PC-3 (cell line): ENCODE results near the gene HDAC8. TPM values are rescaled to one million over a fixed set of nuclear protein-coding genes. Genes with fewer than 3 reads are reported as not detected.

Source experiments
- ATAC-seq: fragments of 200-7000 bp; cut with Tn5 transposase; 2 replicates; pipeline ENCODE4 v1.9.1; 2020; ENCODE audit warnings: mild to moderate bottlenecking, moderate library complexity
- BruUV-seq: library from RNA; stranded (reverse); fragments of 400-500 nt; replicated peaks from 2 replicates; lab custom pipeline; 2021; lab: Mats Ljungman, UMichigan
- CTCF ChIA-PET: fragments of 300-600 bp; sonication (Branson Sonifier 250); formaldehyde crosslinking; loops from one replicate; lab custom pipeline; 2022; ENCODE audit warnings: antibody characterized with exemption; lab: Charles Lee
- POLR2A ChIA-PET: fragments of 300-600 bp; sonication (Branson Sonifier 250); formaldehyde crosslinking; loops from one replicate; lab custom pipeline; 2022; ENCODE audit warnings: antibody characterized with exemption; ENCODE audit not compliant: unreplicated experiment; lab: Charles Lee
- DNase-seq: peaks from one replicate; pipeline ENCODE4 v3.0.0-alpha.2; 2015
- H2AFZ ChIP-seq: fragments of 300-600 bp; sonication (generic); 2 replicates; pipeline ENCODE4 v1.6.0; 2016; ENCODE audit warnings: antibody characterized with exemption, low read length
- H3F3A ChIP-seq: fragments of 300-600 bp; sonication (generic); one replicate; pipeline ENCODE4 v1.6.0; 2017; ENCODE audit warnings: antibody characterized with exemption, low read length, control low read depth, mild to moderate bottlenecking; ENCODE audit not compliant: unreplicated experiment
- H3K27ac ChIP-seq: fragments of 300-600 bp; sonication (generic); 2 replicates; pipeline ENCODE4 v1.5.1; 2016; ENCODE audit warnings: mild to moderate bottlenecking, low read length
- H3K27me3 ChIP-seq: fragments of 300-600 bp; sonication (generic); 2 replicates; pipeline ENCODE4 v1.6.1; 2016; ENCODE audit warnings: low read length, mixed read lengths
- H3K36me3 ChIP-seq: fragments of 300-600 bp; sonication (generic); 2 replicates; pipeline ENCODE4 v1.6.1; 2016; ENCODE audit warnings: low read depth, mixed run types, low read length, mixed read lengths
- H3K4me1 ChIP-seq: fragments of 300-600 bp; sonication (generic); 2 replicates; pipeline ENCODE4 v1.5.1; 2016; ENCODE audit warnings: low read length; ENCODE audit not compliant: insufficient read depth
- H3K4me2 ChIP-seq: fragments of 300-600 bp; sonication (generic); 2 replicates; pipeline ENCODE4 v1.6.0; 2016; ENCODE audit warnings: low read length
- H3K4me3 ChIP-seq: fragments of 300-600 bp; sonication (generic); 2 replicates; pipeline ENCODE4 v1.5.1; 2016; ENCODE audit warnings: mild to moderate bottlenecking, low read length, mixed read lengths
- H3K79me2 ChIP-seq: fragments of 300-600 bp; sonication (generic); 2 replicates; pipeline ENCODE4 v1.6.1; 2017; ENCODE audit warnings: low read length, mixed read lengths
- H3K9ac ChIP-seq: fragments of 300-600 bp; sonication (generic); 2 replicates; pipeline ENCODE4 v1.6.0; 2016; ENCODE audit warnings: mild to moderate bottlenecking, low read length
- H3K9me2 ChIP-seq: fragments of 300-600 bp; sonication (generic); replicated peaks from 2 replicates; pipeline ENCODE4 v1.6.1; 2016; ENCODE audit warnings: mixed run types, low read length, mixed read lengths
- H3K9me3 ChIP-seq: fragments of 300-600 bp; sonication (generic); 2 replicates; pipeline ENCODE4 v1.6.1; 2016; ENCODE audit warnings: low read length, mixed read lengths
- H4K20me1 ChIP-seq: fragments of 300-600 bp; sonication (generic); 2 replicates; pipeline ENCODE4 v1.6.1; 2016; ENCODE audit warnings: low read length, mixed read lengths
- EZH2 ChIP-seq: fragments of 300-600 bp; sonication (generic); IDR thresholded peaks from one replicate; pipeline ENCODE4 v1.6.1; 2017; ENCODE audit warnings: antibody characterized with exemption, mild to moderate bottlenecking, low read length; ENCODE audit not compliant: unreplicated experiment
- EZH2phosphoT487 ChIP-seq: fragments of 300-600 bp; sonication (generic); IDR thresholded peaks from 2 replicates; pipeline ENCODE4 v1.6.1; 2018; ENCODE audit warnings: mild to moderate bottlenecking, antibody characterized with exemption, low read length, borderline replicate concordance
- intact Hi-C: fragments of 100-400 bp; cut with micrococcal nuclease; formaldehyde crosslinking; loops from 2 replicates; pipeline ENCODE4 v1.9.0; 2023
- total RNA-seq: library from RNA; depleted of rRNA; stranded (reverse); fragments of >200 nt; gene quantifications from 2 replicates; pipeline ENCODE4 v1.2.3, GENCODE V29; 2014
- TF ChIP-seq, protein P1 (sequence below): fragments of 300-600 bp; sonication (generic); conservative IDR thresholded peaks from 2 replicates; pipeline ENCODE4 v1.5.1; 2017; ENCODE audit warnings: antibody characterized with exemption, low read depth, mild to moderate bottlenecking, low read length

The HDAC8 gene
- total RNA-seq, 1 experiment from 2014 or later, result 40.5 TPM

DNA sequence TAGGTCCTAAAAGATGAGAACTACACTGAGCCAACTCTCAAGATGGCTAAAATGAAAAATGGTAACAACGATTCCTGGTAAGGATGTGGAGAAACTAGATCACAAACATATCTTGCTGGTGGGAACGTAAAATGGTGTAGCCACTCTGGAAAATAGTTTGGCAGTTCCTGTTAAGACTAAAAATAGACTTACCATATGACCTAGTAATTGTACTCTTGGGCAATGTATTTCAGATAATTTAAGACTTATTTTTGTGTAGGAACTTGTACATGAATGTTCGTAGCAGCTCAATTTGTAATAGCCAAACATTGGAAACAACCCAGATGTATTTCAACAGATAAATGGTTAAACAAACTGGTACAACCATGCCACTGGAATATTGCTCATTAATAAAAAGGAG lies 106.2 kb downstream of the HDAC8 start:
- H3K4me2 ChIP-seq, result no peak overlapping the region
- TF ChIP-seq EZH2 (no peak), EZH2phosphoT487 (no peak)
- TF ChIP-seq, protein P1, sequence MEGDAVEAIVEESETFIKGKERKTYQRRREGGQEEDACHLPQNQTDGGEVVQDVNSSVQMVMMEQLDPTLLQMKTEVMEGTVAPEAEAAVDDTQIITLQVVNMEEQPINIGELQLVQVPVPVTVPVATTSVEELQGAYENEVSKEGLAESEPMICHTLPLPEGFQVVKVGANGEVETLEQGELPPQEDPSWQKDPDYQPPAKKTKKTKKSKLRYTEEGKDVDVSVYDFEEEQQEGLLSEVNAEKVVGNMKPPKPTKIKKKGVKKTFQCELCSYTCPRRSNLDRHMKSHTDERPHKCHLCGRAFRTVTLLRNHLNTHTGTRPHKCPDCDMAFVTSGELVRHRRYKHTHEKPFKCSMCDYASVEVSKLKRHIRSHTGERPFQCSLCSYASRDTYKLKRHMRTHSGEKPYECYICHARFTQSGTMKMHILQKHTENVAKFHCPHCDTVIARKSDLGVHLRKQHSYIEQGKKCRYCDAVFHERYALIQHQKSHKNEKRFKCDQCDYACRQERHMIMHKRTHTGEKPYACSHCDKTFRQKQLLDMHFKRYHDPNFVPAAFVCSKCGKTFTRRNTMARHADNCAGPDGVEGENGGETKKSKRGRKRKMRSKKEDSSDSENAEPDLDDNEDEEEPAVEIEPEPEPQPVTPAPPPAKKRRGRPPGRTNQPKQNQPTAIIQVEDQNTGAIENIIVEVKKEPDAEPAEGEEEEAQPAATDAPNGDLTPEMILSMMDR, result no peak
- H3K4me3 ChIP-seq, result no peak overlapping the region
- H3K36me3 ChIP-seq, result no peaks in the 10 kb centered on the region
- H2AFZ ChIP-seq, result no peak overlapping the region
- no peak overlapping the region for H3K27ac ChIP-seq
- DNase-seq (no peak), ATAC-seq (no peak)
- no peaks in the 10 kb centered on the region for H3K27me3 ChIP-seq
- BruUV-seq, result no TSS peak
- H3K4me1 ChIP-seq, result no peaks in the 10 kb centered on the region
- intact Hi-C loops, result no loop called here
- ChIA-PET CTCF (no interaction called here), POLR2A (no interaction called here)
- no peaks in the 10 kb centered on the region for H3F3A ChIP-seq
- H3K9me2 ChIP-seq, result no peaks in the 10 kb centered on the region
- no peak overlapping the region for H3K9ac ChIP-seq
- H4K20me1 ChIP-seq, result no peaks in the 10 kb centered on the region
- H3K79me2 ChIP-seq, result no peaks in the 10 kb centered on the region
- H3K9me3 ChIP-seq, result no peaks in the 10 kb centered on the region

DNA sequence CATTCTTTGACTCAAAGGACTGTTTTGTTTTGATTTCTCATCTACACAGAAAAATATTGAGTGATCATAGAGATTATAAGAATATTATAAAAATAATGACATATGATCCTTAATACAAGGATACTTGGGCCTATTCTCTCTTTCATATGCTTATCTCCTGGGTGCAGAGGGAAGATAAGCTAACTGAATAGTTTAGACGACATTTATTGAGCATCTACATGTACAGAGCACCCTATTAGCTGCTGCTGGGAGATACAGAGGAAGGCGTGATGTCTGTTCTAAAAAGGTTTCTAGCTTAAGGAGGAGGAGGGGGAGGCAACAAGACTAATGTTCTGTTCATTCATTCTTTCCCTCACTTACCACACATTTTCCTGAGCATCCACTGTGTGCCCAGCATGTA lies 106.8 kb downstream of the HDAC8 start:
- ChIA-PET CTCF (no interaction called here), POLR2A (no interaction called here)
- Histone ChIP-seq H3K27me3 (no peaks in the 10 kb centered on the region), H3K36me3 (no peaks in the 10 kb centered on the region), H3K27ac (no peak overlapping the region), H2AFZ (no peak overlapping the region), H3K4me2 (no peak overlapping the region), H3K4me1 (no peaks in the 10 kb centered on the region), H3K4me3 (no peak overlapping the region), H3F3A (no peaks in the 10 kb centered on the region), H3K9me2 (no peaks in the 10 kb centered on the region), H3K9me3 (no peaks in the 10 kb centered on the region), H3K9ac (no peak overlapping the region), H4K20me1 (no peaks in the 10 kb centered on the region), H3K79me2 (no peaks in the 10 kb centered on the region)
- intact Hi-C loops, result no loop called here
- BruUV-seq, result no TSS peak
- DNase-seq (no peak), ATAC-seq (no peak)
- TF ChIP-seq EZH2, result no peak
- TF ChIP-seq, protein P1, result no peak
- no peak for TF ChIP-seq EZH2phosphoT487

DNA sequence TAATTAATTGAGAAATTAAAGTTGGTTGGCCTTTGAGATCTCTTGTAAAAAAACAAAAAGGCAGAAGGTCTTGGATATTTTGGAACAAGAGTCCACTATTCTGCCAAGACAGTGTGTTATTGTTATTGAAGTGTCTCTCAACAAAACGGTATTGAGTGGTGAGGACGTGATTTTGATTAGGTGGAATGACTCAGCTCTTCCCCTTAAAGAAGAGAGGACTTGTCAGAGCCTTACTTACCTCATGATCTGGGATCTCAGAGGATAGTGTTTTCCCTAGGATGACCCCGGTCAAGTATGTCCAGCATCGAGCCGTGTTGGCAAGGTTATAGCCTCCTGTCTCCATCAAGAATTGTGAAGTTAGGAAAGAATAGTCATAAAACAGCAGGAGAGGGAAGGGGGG lies 110.9 kb downstream of the HDAC8 start:
- no peak for DNase-seq
- Histone ChIP-seq H3K4me1 (no peaks in the 10 kb centered on the region), H3K4me3 (no peak overlapping the region), H3F3A (no peaks in the 10 kb centered on the region), H3K9ac (no peak overlapping the region), H4K20me1 (no peaks in the 10 kb centered on the region), H3K79me2 (no peaks in the 10 kb centered on the region), H3K27me3 (no peaks in the 10 kb centered on the region), H3K9me3 (no peaks in the 10 kb centered on the region), H3K9me2 (no peaks in the 10 kb centered on the region), H3K27ac (no peak overlapping the region), H3K4me2 (no peak overlapping the region), H3K36me3 (no peaks in the 10 kb centered on the region), H2AFZ (no peak overlapping the region)
- no peak for TF ChIP-seq EZH2phosphoT487
- TF ChIP-seq, protein P1, result no peak
- TF ChIP-seq EZH2, result no peak
- ChIA-PET CTCF (no interaction called here), POLR2A (no interaction called here)
- no peak for ATAC-seq
- intact Hi-C loops, result no loop called here
- no TSS peak for BruUV-seq
